HepG2 (cell line): Measurements from ENCODE around the gene KCNAB3. TPM values are rescaled to one million over a fixed set of nuclear protein-coding genes. Genes with fewer than 3 reads are reported as not detected.
A peak's percentile ranks its signal among the peaks of the same experiment; 100 is the strongest.

Experiments used
- ATAC-seq: fragments of 200-7000 bp; cut with Tn5 transposase; 3 replicates; pipeline ENCODE4 v1.9.1; 2020; ENCODE audit warnings: mild to moderate bottlenecking, moderate library complexity
- BruUV-seq: library from RNA; stranded (reverse); fragments of 400-500 nt; replicated peaks from 2 replicates; lab custom pipeline; 2021; lab: Mats Ljungman, UMichigan
- CTCF ChIA-PET: fragments of 300-600 bp; formaldehyde crosslinking; extraction: SDS; loops from one replicate; lab custom pipeline; 2021; ENCODE audit warnings: low total read pairs, inconsistent platforms, low intra/inter-chr PET ratio; lab: Yijun Ruan, JAX
- POLR2A ChIA-PET: fragments of 350-600 bp; sonication (Branson Sonifier 250); formaldehyde crosslinking; loops from one replicate; lab custom pipeline; 2020; ENCODE audit warnings: antibody characterized with exemption, inconsistent platforms; lab: Yijun Ruan, JAX
- DNase-seq: peaks from one replicate; pipeline ENCODE4 v3.0.0-alpha.2; 2015; ENCODE audit warnings: low spot score
- FAIRE-seq: peaks from 3 replicates; lab custom pipeline; 2011; peaks lifted over from hg19 to GRCh38; lab: Jason Lieb, UNC
- H2AFZ ChIP-seq: one replicate; pipeline ENCODE4 v1.6.1; 2011; ENCODE audit warnings: low read length, inconsistent platforms
- H3K27ac ChIP-seq: fragments of 300-600 bp; 3 replicates; pipeline ENCODE4 v1.8.0; 2011; ENCODE audit warnings: mixed run types, mild to moderate bottlenecking, mixed read lengths, low read length, inconsistent platforms; ENCODE audit not compliant: insufficient read depth; ENCODE audit errors: extremely low read length
- H3K27me3 ChIP-seq, 2 experiments: fragments of 200-600 bp in 1 of 2; 2 replicates in 1 of 2; 3 replicates in 1 of 2; pipeline versions ENCODE4 v1.6.0 to v1.8.0; 2011; ENCODE audit warnings: low read length in 2 of 2, mild to moderate bottlenecking in 2 of 2, moderate library complexity in 2 of 2, inconsistent platforms in 1 of 2; ENCODE audit not compliant: insufficient read depth in 2 of 2, control insufficient read depth in 1 of 2
- H3K36me3 ChIP-seq, 2 experiments: fragments of 200-600 bp in 1 of 2; replicated peaks in 1 of 2; 2 replicates in 1 of 2; 3 replicates in 1 of 2; pipeline versions ENCODE4 v1.5.1 to v1.8.0; 2011; ENCODE audit warnings: low read length in 2 of 2, inconsistent platforms in 1 of 2; ENCODE audit not compliant: insufficient read depth in 2 of 2, control insufficient read depth in 1 of 2
- H3K4me1 ChIP-seq: 2 replicates; pipeline ENCODE4 v1.5.1; 2012; ENCODE audit warnings: low read length, inconsistent platforms; ENCODE audit not compliant: insufficient read depth
- H3K4me2 ChIP-seq: 2 replicates; pipeline ENCODE4 v1.6.0; 2011; ENCODE audit warnings: low read depth, low read length, inconsistent platforms
- H3K4me3 ChIP-seq, 3 experiments: fragments of 200-600 bp in 1 of 3; sonication (generic), shearing (Covaris generic) in 1 of 3; replicated peaks in 1 of 3; 2 replicates each; pipeline ENCODE4 v1.5.1; 2011 to 2016; ENCODE audit warnings: low read length in 3 of 3, inconsistent platforms in 2 of 3, low read depth in 2 of 3, mild to moderate bottlenecking in 2 of 3, control low read depth in 1 of 3, mixed read lengths in 1 of 3; ENCODE audit not compliant: insufficient read depth in 1 of 3
- H3K79me2 ChIP-seq: one replicate; pipeline ENCODE4 v1.6.1; 2011; ENCODE audit warnings: low read length, inconsistent platforms; ENCODE audit not compliant: insufficient read depth
- H3K9ac ChIP-seq: 2 replicates; pipeline ENCODE4 v1.6.0; 2011; ENCODE audit warnings: mild to moderate bottlenecking, low read depth, low read length, inconsistent platforms; ENCODE audit not compliant: insufficient read depth
- H3K9me3 ChIP-seq: 2 replicates; pipeline ENCODE4 v1.5.1; 2012; ENCODE audit warnings: mild to moderate bottlenecking, low read length
- H4K20me1 ChIP-seq: 2 replicates; pipeline ENCODE4 v1.6.0; 2011; ENCODE audit warnings: inconsistent platforms, mild to moderate bottlenecking, low read length, moderate library complexity; ENCODE audit not compliant: insufficient read depth
- CBX2 ChIP-seq, 2 experiments: fragments of 200-600 bp in 1 of 2; sonication (generic); formaldehyde crosslinking in 1 of 2; IDR thresholded peaks; 2 replicates each; pipeline versions ENCODE4 v1.7.0 to v1.8.1; 2018 to 2022; ENCODE audit warnings: low read depth in 2 of 2, low read length in 1 of 2, mild to moderate bottlenecking in 1 of 2, missing genetic modification reagents in 1 of 2
- MNT ChIP-seq: fragments of 450-650 bp; IDR thresholded peaks from 2 replicates; pipeline ENCODE4 v1.6.1; 2016
- MTERF4 ChIP-seq: sonication (generic); formaldehyde crosslinking; IDR thresholded peaks from 2 replicates; pipeline ENCODE4 v1.8.0; 2023; ENCODE audit warnings: mild to moderate bottlenecking, missing genetic modification reagents
- NFE2L1 ChIP-seq: sonication (generic); formaldehyde crosslinking; IDR thresholded peaks from 2 replicates; pipeline ENCODE4 v1.4.0; 2020; ENCODE audit warnings: missing genetic modification reagents, mild to moderate bottlenecking, borderline replicate concordance
- NKX3-1 ChIP-seq: sonication (generic); formaldehyde crosslinking; IDR thresholded peaks from 2 replicates; pipeline ENCODE4 v1.5.0; 2020; ENCODE audit warnings: missing genetic modification reagents
- PRPF4 ChIP-seq: fragments of 200-400 bp; formaldehyde crosslinking; IDR thresholded peaks from 2 replicates; pipeline ENCODE4 v1.6.1; 2016; ENCODE audit warnings: low read length, low read depth; ENCODE audit not compliant: poor library complexity, severe bottlenecking
- ZFP41 ChIP-seq: sonication (generic); formaldehyde crosslinking; IDR thresholded peaks from 2 replicates; pipeline ENCODE4 v1.4.0; 2020; ENCODE audit warnings: mild to moderate bottlenecking, missing genetic modification reagents, borderline replicate concordance
- WGBS: methylation state at CpG from one replicate; pipeline ENCODE4 v1.1.6; 2017; ENCODE audit warnings: low lambda C conversion rate; 5-methylcytosine and 5-hydroxymethylcytosine counted together
- in situ Hi-C: cut with HindIII; loops from 2 replicates; pipeline ENCODE4 v1.10.0; 2017; ENCODE audit warnings: low pct_unique_long_range_greater_than_20kb; ENCODE audit not compliant: extremely low pct_ligation_motif_present
- intact Hi-C: fragments of 100-400 bp; cut with micrococcal nuclease; formaldehyde crosslinking; loops from one replicate; pipeline ENCODE4 v1.10.0; 2022; ENCODE audit not compliant: unreplicated experiment
- polyA plus RNA-seq, 8 experiments: library from polyadenylated mRNA; depleted of rRNA in 3 of 8; stranded (reverse) in 7 of 8; unstranded in 1 of 8; fragments of >200 nt; fragmentation: Illumina TruSeq in 4 of 8; extraction: Trizol in 4 of 8; gene quantifications; 2 replicates each; pipeline versions ENCODE4 v1.2.1 to v1.2.3, GENCODE V29; 2011 to 2016; ENCODE audit warnings: low read depth in 4 of 8, missing spikeins in 1 of 8, mixed read lengths in 1 of 8; ENCODE audit not compliant: insufficient read depth in 1 of 8
- total RNA-seq, 5 experiments: library from RNA; depleted of rRNA; stranded (reverse); fragments of >200 nt; fragmentation: Illumina TruSeq; extraction: Trizol; gene quantifications; 2 replicates each; pipeline ENCODE4 v1.2.3, GENCODE V29; 2016; ENCODE audit warnings: low read depth in 1 of 5

Gene KCNAB3
- total and polyA plus RNA-seq, 2 of the 13 experiments (the other 11 are each of a cell fraction or from before 2014, with no cell fraction given) = 0.29 to 0.88 TPM

- TF ChIP-seq MNT = no peak
- peak; percentile 49; the same call in 1 of the 2 replicates for TF ChIP-seq MTERF4 (CRISPR knock-in tag)
- TF ChIP-seq ZFP41 (CRISPR knock-in tag) = 0 out of 2 replicates have a peak, but pooled peaks have one; percentile 43
Observed at GRCh38 chr17:7887482-7888183, 42.0 kb downstream of the KCNAB3 start (continued).

GRCh38 chr17:7887038-7887481, 42.6 kb downstream of the KCNAB3 start:
- no peaks in the 10 kb centered on the region for H3K36me3 ChIP-seq
- no peaks in the 10 kb centered on the region for H3K79me2 ChIP-seq
- in situ Hi-C loops = no loop called here
- H3K4me2 ChIP-seq = peak overlapping the region; percentile 92
- FAIRE-seq (no peak), DNase-seq (no peak), ATAC-seq (no peak)
- ChIA-PET CTCF (interaction anchor here (1.9 kb wide), 1 partner anchor 25 kb away, joined by 5 read pairs; no protein-coding TSS in a partner anchor), POLR2A (no interaction called here)
- peak overlapping the region; percentile 54 for H2AFZ ChIP-seq
- H3K4me1 ChIP-seq = peaks cover 48% of the 10 kb centered on the region
- no TSS peak for BruUV-seq
- H3K9me3 ChIP-seq = no peaks in the 10 kb centered on the region
- peaks cover 1 to 17% of the 10 kb centered on the region in 2 experiments; a peak in 2 of 5 replicates for H3K27me3 ChIP-seq
- peak overlapping the region; percentile 48 for H3K27ac ChIP-seq
- intact Hi-C loops = no loop called here
- TF ChIP-seq NKX3-1 (CRISPR knock-in tag) = no peak
- TF ChIP-seq CBX2 (IDR thresholded peaks at IDR 0.05; ENCODE audit: low read depth, low read length) = no peak
- TF ChIP-seq CBX2 (CRISPR knock-in tag; IDR thresholded peaks at IDR 0.05; ENCODE audit: low read depth) = no peak
- peak; percentile 28 for TF ChIP-seq PRPF4
- TF ChIP-seq NFE2L1 (CRISPR knock-in tag) = no peak
- H3K4me3 ChIP-seq = peak overlapping the region; percentile 45 to 76 (median 68)
- H3K9ac ChIP-seq = peak overlapping the region; percentile 55; the same call in 1 of the 2 replicates
- WGBS = 4% methylated on average over 8 of the region's 8 CpGs
- no peaks in the 10 kb centered on the region for H4K20me1 ChIP-seq
